GM10248 (cell line): ENCODE measurements around the gene TGFBR2.

Experiments
- CTCF ChIA-PET: fragments of 300-600 bp; sonication (Branson Sonifier 250); formaldehyde crosslinking; extraction: SDS; loops from one replicate; lab custom pipeline; 2021; ENCODE audit warnings: antibody characterized with exemption; lab: Yijun Ruan, JAX
- POLR2A ChIA-PET: fragments of 350-650 bp; sonication (Branson Sonifier 250); formaldehyde crosslinking; extraction: SDS; loops from one replicate; lab custom pipeline; 2020; ENCODE audit warnings: antibody characterized with exemption; lab: Yijun Ruan, JAX
- DNase-seq: peaks from one replicate; pipeline ENCODE4 v3.0.0; 2012; ENCODE audit errors: extremely low spot score
- TF ChIP-seq, protein P1 (sequence below): IDR thresholded peaks from 2 replicates; pipeline ENCODE4 v1.5.1; 2012; ENCODE audit warnings: mild to moderate bottlenecking, low read depth; ENCODE audit errors: extremely low read depth, missing control alignments, control extremely low read depth

TGFBR2 gene

DNA sequence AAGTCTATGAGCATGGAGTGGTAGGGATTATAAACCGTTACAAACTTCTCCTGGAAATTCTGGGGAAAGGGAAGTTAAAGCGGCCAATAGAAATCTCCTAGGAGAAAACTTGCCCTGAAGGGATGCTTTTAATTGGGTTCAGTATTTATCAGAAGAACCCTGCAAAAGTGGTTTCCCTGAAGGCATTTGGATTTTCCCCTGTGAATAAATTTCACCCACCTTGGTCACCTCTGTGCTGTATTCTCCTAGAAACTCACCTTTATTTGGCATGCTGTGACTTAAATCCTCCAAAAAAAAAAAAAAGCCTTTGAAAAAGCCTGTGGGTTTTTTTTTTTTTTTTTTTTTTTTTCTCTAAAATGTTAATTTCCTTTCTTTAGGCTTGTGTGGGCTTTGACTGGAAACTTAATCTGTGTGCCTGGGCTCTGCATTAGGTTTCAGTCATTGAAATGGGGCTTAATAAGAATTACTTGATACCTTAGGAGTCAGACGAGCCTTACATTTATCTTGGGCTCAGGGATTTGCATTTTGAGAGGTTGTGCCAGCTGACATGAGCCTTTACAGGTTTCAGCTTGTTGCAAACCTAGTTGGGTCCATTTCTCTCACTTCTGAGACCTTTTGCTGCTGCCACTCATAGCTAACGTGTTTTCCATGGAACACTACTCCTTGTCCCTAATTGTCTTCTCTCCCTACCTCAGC lies 22.0 kb downstream of the TGFBR2 start:
- ChIA-PET POLR2A (no interaction called here), CTCF (no interaction called here)
- DNase-seq = no peak
- TF ChIP-seq, protein P1, sequence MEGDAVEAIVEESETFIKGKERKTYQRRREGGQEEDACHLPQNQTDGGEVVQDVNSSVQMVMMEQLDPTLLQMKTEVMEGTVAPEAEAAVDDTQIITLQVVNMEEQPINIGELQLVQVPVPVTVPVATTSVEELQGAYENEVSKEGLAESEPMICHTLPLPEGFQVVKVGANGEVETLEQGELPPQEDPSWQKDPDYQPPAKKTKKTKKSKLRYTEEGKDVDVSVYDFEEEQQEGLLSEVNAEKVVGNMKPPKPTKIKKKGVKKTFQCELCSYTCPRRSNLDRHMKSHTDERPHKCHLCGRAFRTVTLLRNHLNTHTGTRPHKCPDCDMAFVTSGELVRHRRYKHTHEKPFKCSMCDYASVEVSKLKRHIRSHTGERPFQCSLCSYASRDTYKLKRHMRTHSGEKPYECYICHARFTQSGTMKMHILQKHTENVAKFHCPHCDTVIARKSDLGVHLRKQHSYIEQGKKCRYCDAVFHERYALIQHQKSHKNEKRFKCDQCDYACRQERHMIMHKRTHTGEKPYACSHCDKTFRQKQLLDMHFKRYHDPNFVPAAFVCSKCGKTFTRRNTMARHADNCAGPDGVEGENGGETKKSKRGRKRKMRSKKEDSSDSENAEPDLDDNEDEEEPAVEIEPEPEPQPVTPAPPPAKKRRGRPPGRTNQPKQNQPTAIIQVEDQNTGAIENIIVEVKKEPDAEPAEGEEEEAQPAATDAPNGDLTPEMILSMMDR = no peak

DNA sequence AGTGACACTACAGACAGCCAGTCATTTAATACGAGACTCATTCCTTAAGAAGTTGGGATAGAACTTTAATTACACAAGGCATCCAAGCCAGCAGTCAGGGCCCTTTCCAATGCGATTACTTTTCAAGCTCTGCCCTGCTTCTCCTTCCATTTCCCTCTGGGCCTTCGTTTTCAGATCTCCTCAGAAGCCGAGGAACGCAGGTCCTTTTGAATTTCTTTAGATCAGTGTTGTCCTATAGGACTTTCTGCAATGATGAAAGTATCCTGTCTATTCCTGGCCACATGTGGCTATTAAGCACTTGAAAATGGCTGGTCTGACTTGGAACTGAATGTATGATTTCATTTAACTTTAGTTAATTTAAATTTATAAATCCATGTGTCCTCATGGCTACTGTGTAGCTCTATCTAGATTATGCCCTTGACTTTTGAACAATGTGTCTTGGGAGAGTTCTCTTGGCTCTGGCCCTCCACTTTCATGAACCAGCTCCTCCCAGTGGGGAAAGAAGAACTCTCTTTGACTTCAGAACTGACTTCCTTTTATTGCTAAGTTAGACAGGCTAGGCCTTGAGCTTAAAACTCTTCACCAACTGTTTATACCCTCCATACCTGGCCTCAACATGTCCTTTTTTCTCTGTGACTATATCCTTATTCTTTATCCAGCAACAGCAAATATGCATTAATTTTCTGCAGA lies 22.6 kb downstream of the TGFBR2 start:
- TF ChIP-seq, protein P1 = peak; percentile 18
- DNase-seq = no peak
- POLR2A ChIA-PET = no interaction called here
- CTCF ChIA-PET = no interaction called here

DNA sequence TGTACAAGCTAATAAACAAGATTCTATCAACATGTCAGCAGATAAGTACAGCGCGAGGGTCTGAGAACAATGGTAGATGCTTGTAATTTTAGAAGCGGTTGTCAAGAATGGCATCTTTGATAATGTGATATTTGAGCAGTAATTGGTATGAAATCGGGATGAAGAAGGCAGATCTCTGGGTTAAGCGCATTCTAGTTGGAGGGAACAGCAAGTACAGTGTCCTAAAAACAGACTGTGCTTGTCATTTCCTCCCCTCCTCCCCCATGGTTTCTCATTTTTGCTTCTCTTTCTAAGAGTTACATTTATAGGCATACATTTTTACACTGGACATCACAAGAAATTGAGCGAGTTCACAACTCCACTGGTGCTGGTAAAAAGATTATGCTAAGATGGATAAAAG lies 23.3 kb downstream of the TGFBR2 start:
- DNase-seq = no peak
- TF ChIP-seq, protein P1 = no peak
- ChIA-PET CTCF (no interaction called here), POLR2A (no interaction called here)

DNA sequence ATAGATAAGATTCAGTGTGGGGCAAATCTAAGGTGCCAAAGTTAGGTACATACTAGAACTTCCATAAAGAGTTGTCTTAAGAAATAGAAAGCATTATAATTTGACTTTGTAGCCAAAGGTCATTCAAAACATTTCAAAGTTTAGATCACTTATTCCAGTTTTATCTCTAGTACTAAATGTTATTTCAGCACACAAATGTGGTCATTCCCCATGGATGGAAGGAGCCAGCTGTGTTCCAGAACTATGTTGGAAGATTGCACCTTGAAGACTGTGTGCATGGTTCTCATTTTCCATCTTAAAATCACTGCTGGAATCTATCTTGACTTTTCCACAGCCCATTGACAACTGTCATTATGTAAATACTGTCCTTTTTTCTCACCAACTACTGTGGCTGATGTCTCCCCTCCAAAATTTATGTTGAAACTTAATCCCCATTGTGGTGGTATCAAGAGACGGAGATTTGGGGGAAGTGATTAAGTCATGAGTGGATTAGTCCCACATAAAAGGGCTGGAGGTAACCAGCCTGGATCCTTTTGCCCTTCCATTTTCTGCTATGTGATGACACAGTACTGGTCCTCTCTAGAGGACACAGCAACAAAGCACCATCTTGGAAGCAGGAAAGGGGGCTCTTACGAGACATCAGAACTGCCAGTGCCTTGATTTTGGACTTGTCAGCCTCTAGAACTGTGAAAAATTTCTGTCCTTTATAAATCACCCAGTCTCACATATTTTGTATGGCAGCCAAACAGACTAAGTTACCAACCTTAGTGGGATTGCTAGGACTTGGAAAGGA lies 24.0 kb downstream of the TGFBR2 start:
- CTCF ChIA-PET = no interaction called here
- TF ChIP-seq, protein P1 = no peak
- POLR2A ChIA-PET = no interaction called here
- DNase-seq = no peak

DNA sequence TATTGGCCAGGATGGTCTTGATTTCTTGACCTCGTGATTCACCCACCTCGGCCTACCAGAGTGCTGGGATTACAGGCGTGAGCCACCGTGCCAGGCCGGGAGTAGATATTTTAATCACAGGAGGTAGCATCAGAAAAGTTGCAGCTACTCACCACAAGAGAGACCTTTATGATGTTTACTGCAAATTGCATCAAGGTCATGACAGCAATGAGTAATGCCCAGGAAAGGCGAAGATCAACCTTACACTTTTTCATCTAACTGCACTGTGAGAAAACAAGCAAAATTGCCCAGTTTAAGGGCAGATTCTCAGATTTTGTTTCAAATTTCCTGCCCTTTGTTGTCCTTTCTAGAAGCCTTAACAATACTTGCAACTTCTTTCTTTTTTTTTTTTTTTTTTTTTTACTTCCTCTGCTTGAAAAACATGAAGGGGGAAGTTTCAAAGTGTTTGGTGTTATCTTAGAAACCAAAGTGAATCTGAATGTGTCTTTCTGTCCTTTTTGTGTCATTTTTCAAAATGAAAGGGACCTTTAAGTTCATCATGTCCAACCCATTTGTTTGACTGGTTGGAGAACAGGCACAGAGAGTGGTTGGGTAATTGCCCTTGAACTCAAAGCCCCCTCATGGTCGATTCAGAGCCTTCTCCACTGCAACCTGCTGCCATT lies 25.0 kb downstream of the TGFBR2 start:
- ChIA-PET POLR2A (no interaction called here), CTCF (interaction anchor here (1.0 kb wide), 1 partner anchor 62 kb away, joined by 4 read pairs; no protein-coding TSS in a partner anchor)
- TF ChIP-seq, protein P1 = no peak
- no peak for DNase-seq

DNA sequence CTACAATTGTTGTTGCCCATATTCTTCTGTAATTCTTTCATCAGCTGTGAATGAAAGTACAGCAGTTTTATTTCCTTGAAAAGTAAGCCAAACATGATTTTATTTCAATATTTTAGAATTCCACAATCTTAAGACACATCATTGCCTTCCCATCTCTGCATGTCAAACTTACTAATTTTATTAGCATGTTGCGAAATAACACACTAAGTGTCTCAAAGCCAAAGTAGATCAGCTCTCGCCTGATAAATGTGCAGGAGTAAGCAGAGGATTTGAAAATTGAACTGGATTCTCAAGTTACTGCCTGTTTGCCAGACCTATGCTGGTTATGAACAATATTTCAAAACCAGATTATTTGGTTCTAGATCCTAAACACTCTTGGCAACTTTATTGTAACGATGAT lies 25.7 kb downstream of the TGFBR2 start:
- DNase-seq = no peak
- TF ChIP-seq, protein P1 = no peak
- CTCF ChIA-PET = interaction anchor here (1.0 kb wide), 1 partner anchor 61 kb away, joined by 4 read pairs; no protein-coding TSS in a partner anchor
- POLR2A ChIA-PET = no interaction called here
